ENCODE data around the gene ZFP92. TPM values are rescaled to one million over a fixed set of nuclear protein-coding genes. Genes with fewer than 3 reads are reported as not detected.

Gene ZFP92
- total RNA-seq, 1 donor from 2014 or later = not detected

- Histone ChIP-seq H2AFZ (replicated peaks) (no peak overlapping the region), H3K4me1 (no peaks in the 10 kb centered on the region), H3K4me3 (no peak overlapping the region), H3K27me3 (no peaks in the 10 kb centered on the region), H3K36me3 (no peaks in the 10 kb centered on the region), H3K9me3 (ENCODE audit: low read depth) (no peaks in the 10 kb centered on the region), H3K9ac (no peak overlapping the region), H3K27ac (no peak overlapping the region), H3F3A (ENCODE audit: low read depth) (no peaks in the 10 kb centered on the region), H4K20me1 (ENCODE audit: low read depth) (no peaks in the 10 kb centered on the region), H3K4me2 (no peak overlapping the region), H3K79me2 (ENCODE audit: low read depth) (no peaks in the 10 kb centered on the region)
- Mint-ChIP-seq H3K27ac (no peak overlapping the region), H3K9me3 (peaks cover 33% of the 10 kb centered on the region), H3K36me3 (no peaks in the 10 kb centered on the region), H3K4me1 (peaks cover 12% of the 10 kb centered on the region), H3K27me3 (ENCODE audit: insufficient read depth, low read depth) (peaks cover 2% of the 10 kb centered on the region), H3K4me3 (no peak overlapping the region)
- no peak for TF ChIP-seq EZH2 (IDR thresholded peaks at IDR 0.05)
- TF ChIP-seq CTCF (IDR thresholded peaks at IDR 0.05) = no peak
- no peak for TF ChIP-seq EZH2phosphoT487 (IDR thresholded peaks at IDR 0.05)
- DNase-seq (ENCODE audit: low spot score) = no peak
These were observed 9.8 kb downstream of the ZFP92 start for GRCh38 chrX:153420851-153421599.

GRCh38 chrX:153421856-153422255 lies 10.6 kb downstream of the ZFP92 start:
- no peaks in the 10 kb centered on the region for H3K79me2 ChIP-seq (ENCODE audit: low read depth)
- no peak overlapping the region for H3K27ac ChIP-seq
- Mint-ChIP-seq H3K27me3 (ENCODE audit: insufficient read depth, low read depth) (no peaks in the 10 kb centered on the region), H3K4me3 (no peak overlapping the region), H3K27ac (no peak overlapping the region), H3K36me3 (no peaks in the 10 kb centered on the region), H3K4me1 (peaks cover 10% of the 10 kb centered on the region), H3K9me3 (peaks cover 28% of the 10 kb centered on the region)
- no peak for TF ChIP-seq CTCF (IDR thresholded peaks at IDR 0.05)
- DNase-seq (ENCODE audit: low spot score) = no peak
- no peak overlapping the region for H3K9ac ChIP-seq
- H3K4me1 ChIP-seq = no peaks in the 10 kb centered on the region
- no peaks in the 10 kb centered on the region for H3K36me3 ChIP-seq
- no peaks in the 10 kb centered on the region for H3K27me3 ChIP-seq
- no peaks in the 10 kb centered on the region for H4K20me1 ChIP-seq (ENCODE audit: low read depth)
- H3F3A ChIP-seq (ENCODE audit: low read depth) = no peaks in the 10 kb centered on the region
- H3K4me2 ChIP-seq = no peak overlapping the region
- no peak overlapping the region for H3K4me3 ChIP-seq
- no peak overlapping the region for H2AFZ ChIP-seq (replicated peaks)
- H3K9me3 ChIP-seq (ENCODE audit: low read depth) = no peaks in the 10 kb centered on the region

GRCh38 chrX:153423652-153424051 lies 12.4 kb downstream of the ZFP92 start:
- H3K27ac Mint-ChIP-seq = no peak overlapping the region
- H3K4me2 ChIP-seq = no peak overlapping the region
- no peaks in the 10 kb centered on the region for H3K36me3 Mint-ChIP-seq
- H3K27me3 Mint-ChIP-seq (ENCODE audit: insufficient read depth, low read depth) = no peaks in the 10 kb centered on the region
- H2AFZ ChIP-seq (replicated peaks) = no peak overlapping the region
- no peak for TF ChIP-seq EZH2 (IDR thresholded peaks at IDR 0.05)
- TF ChIP-seq CTCF (IDR thresholded peaks at IDR 0.05) = no peak
- TF ChIP-seq EZH2phosphoT487 (IDR thresholded peaks at IDR 0.05) = no peak
- H3K4me1 ChIP-seq = no peaks in the 10 kb centered on the region
- no peaks in the 10 kb centered on the region for H3K36me3 ChIP-seq
- no peaks in the 10 kb centered on the region for H3K27me3 ChIP-seq
- H3K4me3 ChIP-seq = no peak overlapping the region
- no peak overlapping the region for H3K27ac ChIP-seq
- H3K4me1 Mint-ChIP-seq = no peaks in the 10 kb centered on the region
- H3K9ac ChIP-seq = no peak overlapping the region
- no peak overlapping the region for H3K4me3 Mint-ChIP-seq
- no peaks in the 10 kb centered on the region for H4K20me1 ChIP-seq (ENCODE audit: low read depth)
- peaks cover 29% of the 10 kb centered on the region for H3K9me3 Mint-ChIP-seq
- no peaks in the 10 kb centered on the region for H3K79me2 ChIP-seq (ENCODE audit: low read depth)
- H3F3A ChIP-seq (ENCODE audit: low read depth) = no peaks in the 10 kb centered on the region
- DNase-seq (ENCODE audit: low spot score) = no peak
- no peaks in the 10 kb centered on the region for H3K9me3 ChIP-seq (ENCODE audit: low read depth)

All from neural progenitor cell (in vitro differentiated cells).